Measurements from ENCODE around the gene CNNM1. TPM values are rescaled to one million over a fixed set of nuclear protein-coding genes. Genes with fewer than 3 reads are reported as not detected.

The CNNM1 gene
- total RNA-seq, 1 experiment from 2014 or later = not detected

DNA sequence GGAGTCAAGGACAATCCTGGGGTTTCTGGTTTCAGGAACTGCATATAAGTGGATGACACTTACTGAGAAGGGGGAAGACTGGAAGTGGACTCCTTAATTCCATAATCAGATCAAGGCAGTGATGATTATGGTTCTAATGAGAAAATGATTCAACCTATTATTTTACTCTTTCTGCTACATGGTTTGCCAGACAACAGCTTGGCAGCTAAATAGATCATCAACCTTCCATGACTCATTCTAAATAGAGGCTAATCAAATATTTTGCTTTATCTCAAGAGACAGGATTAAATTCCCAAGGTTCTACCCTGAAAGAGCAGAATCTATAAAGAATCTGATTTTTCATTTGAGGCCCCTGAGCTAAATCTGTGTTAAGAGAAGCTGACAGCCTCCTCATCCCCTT, 46.3 kb downstream of the CNNM1 start:
- no peak for DNase-seq (ENCODE audit: low read depth, low spot score)
- no peak overlapping the region for H3K9ac ChIP-seq (ENCODE audit: low read length)
- no peaks in the 10 kb centered on the region for H3K9me2 ChIP-seq (ENCODE audit: insufficient read depth)
- no peak overlapping the region for H2AFZ ChIP-seq (ENCODE audit: low read depth, low read length, poor library complexity, severe bottlenecking)
- no peak overlapping the region for H3K27ac ChIP-seq (ENCODE audit: low read depth, low read length)
- no peak overlapping the region for H3K4me3 ChIP-seq (replicated peaks in 1 of 2; ENCODE audit: low read depth in 1 of 2, low read length in 2 of 2)
- H3K27me3 ChIP-seq (ENCODE audit: insufficient read depth, low read length) = peaks cover 28% of the 10 kb centered on the region
- no peaks in the 10 kb centered on the region for H3K4me1 ChIP-seq (ENCODE audit: control insufficient read depth in 1 of 2, insufficient read depth in 2 of 2, low read length in 2 of 2)
- ChIA-PET RAD21 (ENCODE audit: low non-redundant PET in 1 of 2, low total read pairs in 2 of 2, uncharacterized antibody in 2 of 2, unreplicated experiment in 2 of 2) (no interaction called here), CTCF (no interaction called here), POLR2A (no interaction called here)
- no peak overlapping the region for H3K4me2 ChIP-seq (ENCODE audit: low read length)
- H3K9me3 ChIP-seq (ENCODE audit: control insufficient read depth in 1 of 2, insufficient read depth in 1 of 2, low read depth in 1 of 2, low read length in 2 of 2) = no peaks in the 10 kb centered on the region
- BruUV-seq (replicated peaks) = no TSS peak
- H3K36me3 ChIP-seq (ENCODE audit: control insufficient read depth in 1 of 2, insufficient read depth in 2 of 2, low read length in 2 of 2) = no peaks in the 10 kb centered on the region
- no peak for ATAC-seq
- H3K79me2 ChIP-seq (ENCODE audit: insufficient read depth, low read length) = no peaks in the 10 kb centered on the region
- intact Hi-C loops (cut with micrococcal nuclease) = loop anchor here (10.0 kb wide), 1 partner anchor 911 kb away; no protein-coding TSS in a partner anchor
- TF ChIP-seq TCF7L2 (IDR thresholded peaks at IDR 0.05; ENCODE audit: borderline replicate concordance, extremely low read depth, insufficient read depth, insufficient read length) (no peak), EZH2phosphoT487 (IDR thresholded peaks at IDR 0.05; ENCODE audit: borderline replicate concordance) (no peak), POLR2AphosphoS5 (IDR thresholded peaks at IDR 0.05; ENCODE audit: low read depth, low read length) (no peak), RAD21 (IDR thresholded peaks at IDR 0.05; ENCODE audit: low read depth) (no peak), YY1 (IDR thresholded peaks at IDR 0.05; ENCODE audit: extremely low read depth, insufficient replicate concordance, low read depth, low read length) (no peak)
- no peaks in the 10 kb centered on the region for H4K20me1 ChIP-seq (ENCODE audit: insufficient read depth)

- Histone ChIP-seq H3K27me3 (ENCODE audit: insufficient read depth, low read length) (peaks cover 15% of the 10 kb centered on the region; the same call in 1 of the 2 replicates), H3K4me2 (ENCODE audit: low read length) (no peak overlapping the region), H3K79me2 (ENCODE audit: insufficient read depth, low read length) (no peaks in the 10 kb centered on the region), H4K20me1 (ENCODE audit: insufficient read depth) (no peaks in the 10 kb centered on the region), H3K9me3 (ENCODE audit: control insufficient read depth in 1 of 2, insufficient read depth in 1 of 2, low read depth in 1 of 2, low read length in 2 of 2) (no peaks in the 10 kb centered on the region), H3K36me3 (ENCODE audit: control insufficient read depth in 1 of 2, insufficient read depth in 2 of 2, low read length in 2 of 2) (no peaks in the 10 kb centered on the region), H3K4me1 (ENCODE audit: control insufficient read depth in 1 of 2, insufficient read depth in 2 of 2, low read length in 2 of 2) (no peaks in the 10 kb centered on the region), H3K27ac (ENCODE audit: low read depth, low read length) (no peak overlapping the region), H3K9me2 (ENCODE audit: insufficient read depth) (no peaks in the 10 kb centered on the region), H3K9ac (ENCODE audit: low read length) (no peak overlapping the region), H2AFZ (ENCODE audit: low read depth, low read length, poor library complexity, severe bottlenecking) (no peak overlapping the region), H3K4me3 (replicated peaks in 1 of 2; ENCODE audit: low read depth in 1 of 2, low read length in 2 of 2) (no peak overlapping the region)
- DNase-seq (ENCODE audit: low read depth, low spot score) = no peak
- ChIA-PET POLR2A (no interaction called here), RAD21 (ENCODE audit: low non-redundant PET in 1 of 2, low total read pairs in 2 of 2, uncharacterized antibody in 2 of 2, unreplicated experiment in 2 of 2) (no interaction called here), CTCF (no interaction called here)
- ATAC-seq = no peak
- intact Hi-C loops (cut with micrococcal nuclease) = no loop called here
- no TSS peak for BruUV-seq (replicated peaks)
- no peak for TF ChIP-seq FOSL1 (IDR thresholded peaks at IDR 0.05; ENCODE audit: low read depth)
- TF ChIP-seq YY1 (IDR thresholded peaks at IDR 0.05; ENCODE audit: extremely low read depth, insufficient replicate concordance, low read depth, low read length) = no peak
- no peak for TF ChIP-seq RAD21 (IDR thresholded peaks at IDR 0.05; ENCODE audit: low read depth)
- TF ChIP-seq SRF (IDR thresholded peaks at IDR 0.05; ENCODE audit: low read depth) = no peak
- TF ChIP-seq EZH2 (IDR thresholded peaks at IDR 0.05) = no peak
- TF ChIP-seq, protein P1, sequence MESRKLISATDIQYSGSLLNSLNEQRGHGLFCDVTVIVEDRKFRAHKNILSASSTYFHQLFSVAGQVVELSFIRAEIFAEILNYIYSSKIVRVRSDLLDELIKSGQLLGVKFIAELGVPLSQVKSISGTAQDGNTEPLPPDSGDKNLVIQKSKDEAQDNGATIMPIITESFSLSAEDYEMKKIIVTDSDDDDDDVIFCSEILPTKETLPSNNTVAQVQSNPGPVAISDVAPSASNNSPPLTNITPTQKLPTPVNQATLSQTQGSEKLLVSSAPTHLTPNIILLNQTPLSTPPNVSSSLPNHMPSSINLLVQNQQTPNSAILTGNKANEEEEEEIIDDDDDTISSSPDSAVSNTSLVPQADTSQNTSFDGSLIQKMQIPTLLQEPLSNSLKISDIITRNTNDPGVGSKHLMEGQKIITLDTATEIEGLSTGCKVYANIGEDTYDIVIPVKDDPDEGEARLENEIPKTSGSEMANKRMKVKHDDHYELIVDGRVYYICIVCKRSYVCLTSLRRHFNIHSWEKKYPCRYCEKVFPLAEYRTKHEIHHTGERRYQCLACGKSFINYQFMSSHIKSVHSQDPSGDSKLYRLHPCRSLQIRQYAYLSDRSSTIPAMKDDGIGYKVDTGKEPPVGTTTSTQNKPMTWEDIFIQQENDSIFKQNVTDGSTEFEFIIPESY (IDR thresholded peaks at IDR 0.05; ENCODE audit: extremely low read depth, insufficient replicate concordance, low read length) = no peak
- no peak for TF ChIP-seq EZH2phosphoT487 (IDR thresholded peaks at IDR 0.05; ENCODE audit: borderline replicate concordance)
- no peak for TF ChIP-seq CBX3 (IDR thresholded peaks at IDR 0.05; ENCODE audit: low read depth)
- no peak for TF ChIP-seq EGR1 (IDR thresholded peaks at IDR 0.05; ENCODE audit: low read depth)
- TF ChIP-seq POLR2AphosphoS5 (IDR thresholded peaks at IDR 0.05; ENCODE audit: low read depth, low read length) = no peak
- no peak for TF ChIP-seq SP1 (IDR thresholded peaks at IDR 0.05; ENCODE audit: low read depth)
- TF ChIP-seq CEBPB (IDR thresholded peaks at IDR 0.05; ENCODE audit: low read depth) = no peak
- no peak for TF ChIP-seq ZNF274 (IDR thresholded peaks at IDR 0.05; ENCODE audit: low read depth, low read length)
- TF ChIP-seq ELF1 (IDR thresholded peaks at IDR 0.05; ENCODE audit: borderline replicate concordance, low read depth) = no peak
- TF ChIP-seq ZFX (IDR thresholded peaks at IDR 0.05) = no peak
- no peak for TF ChIP-seq TCF7L2 (IDR thresholded peaks at IDR 0.05; ENCODE audit: borderline replicate concordance, extremely low read depth, insufficient read depth, insufficient read length)
- no peak for TF ChIP-seq POLR2A (IDR thresholded peaks at IDR 0.05; ENCODE audit: borderline replicate concordance, extremely low read depth, insufficient read depth, insufficient read length)
- TF ChIP-seq JUND (IDR thresholded peaks at IDR 0.05) = no peak
- TF ChIP-seq, protein P2, sequence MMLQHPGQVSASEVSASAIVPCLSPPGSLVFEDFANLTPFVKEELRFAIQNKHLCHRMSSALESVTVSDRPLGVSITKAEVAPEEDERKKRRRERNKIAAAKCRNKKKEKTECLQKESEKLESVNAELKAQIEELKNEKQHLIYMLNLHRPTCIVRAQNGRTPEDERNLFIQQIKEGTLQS (IDR thresholded peaks at IDR 0.05) = no peak
- no peak for TF ChIP-seq SIN3A (IDR thresholded peaks at IDR 0.05; ENCODE audit: low read depth)
Observed at GRCh38 chr10:99382176-99382575, 53.0 kb downstream of the CNNM1 start.
